ENCODE data around the gene RAD9B.
"Not testable (repeated sequence)": the region's sequence is repeated elsewhere in the genome, so short reads cannot be mapped to it uniquely, and the experiment has no call there.

RAD9B gene

DNA sequence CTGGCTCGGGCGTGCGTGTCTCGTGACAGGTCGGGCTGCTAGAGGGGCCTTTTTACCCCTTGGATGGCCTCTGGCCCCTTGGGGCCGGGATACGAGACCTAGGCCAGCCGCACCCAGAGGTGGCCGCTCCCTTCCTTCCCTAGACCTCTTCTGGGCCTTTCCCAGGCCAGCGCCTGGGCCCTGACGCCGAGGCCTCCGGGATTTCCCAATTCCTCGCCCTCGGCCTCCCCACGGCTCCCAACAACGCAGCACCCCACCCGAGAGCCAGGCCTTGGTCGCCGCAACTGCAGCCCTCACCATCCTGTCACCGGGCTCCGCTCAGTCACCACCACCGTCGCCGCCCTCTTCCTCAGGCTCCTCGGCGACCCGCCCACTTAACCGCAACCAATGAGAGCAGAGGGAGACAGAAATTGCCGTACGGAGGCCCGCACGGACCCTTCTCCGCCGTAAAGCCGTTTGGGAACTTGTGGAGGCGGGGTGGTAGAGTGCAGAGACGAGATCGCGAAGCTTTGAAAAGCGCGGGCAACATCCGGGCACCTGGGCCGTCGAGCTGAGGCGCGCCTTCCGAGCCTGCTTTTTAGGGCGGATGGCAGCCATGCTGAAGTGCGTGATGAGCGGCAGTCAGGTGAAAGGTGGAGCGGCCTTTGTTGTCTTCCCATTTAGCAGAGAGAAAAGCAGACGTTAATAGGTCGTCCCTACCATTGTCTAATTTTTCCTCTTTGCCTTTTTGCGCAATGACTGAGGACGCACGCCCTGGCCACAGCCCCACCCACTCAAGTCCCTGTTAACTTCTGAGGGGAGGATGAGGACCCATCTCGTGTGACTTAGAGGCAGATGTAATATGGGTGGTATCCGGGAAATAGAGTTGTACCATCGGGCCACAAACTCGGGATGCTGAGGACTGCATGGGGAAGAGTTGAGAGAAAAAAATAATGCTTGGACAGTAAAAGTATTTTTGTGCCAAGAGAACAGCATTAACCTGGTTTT is at the start of gene RAD9B, which contains the start of gene VPS29:
TSS of gene RAD9B (plus strand) at position 580 of the 987 bp plus-strand sequence. CDS start at position 587, 7 bp downstream.
TSS of gene VPS29 (minus strand) at position 360 of the 987 bp plus-strand sequence. CDS start at position 300, 60 bp downstream.
- peak; percentile 97 to 99 for DNase-seq (ENCODE audit: low read depth in 2 of 2)

DNA sequence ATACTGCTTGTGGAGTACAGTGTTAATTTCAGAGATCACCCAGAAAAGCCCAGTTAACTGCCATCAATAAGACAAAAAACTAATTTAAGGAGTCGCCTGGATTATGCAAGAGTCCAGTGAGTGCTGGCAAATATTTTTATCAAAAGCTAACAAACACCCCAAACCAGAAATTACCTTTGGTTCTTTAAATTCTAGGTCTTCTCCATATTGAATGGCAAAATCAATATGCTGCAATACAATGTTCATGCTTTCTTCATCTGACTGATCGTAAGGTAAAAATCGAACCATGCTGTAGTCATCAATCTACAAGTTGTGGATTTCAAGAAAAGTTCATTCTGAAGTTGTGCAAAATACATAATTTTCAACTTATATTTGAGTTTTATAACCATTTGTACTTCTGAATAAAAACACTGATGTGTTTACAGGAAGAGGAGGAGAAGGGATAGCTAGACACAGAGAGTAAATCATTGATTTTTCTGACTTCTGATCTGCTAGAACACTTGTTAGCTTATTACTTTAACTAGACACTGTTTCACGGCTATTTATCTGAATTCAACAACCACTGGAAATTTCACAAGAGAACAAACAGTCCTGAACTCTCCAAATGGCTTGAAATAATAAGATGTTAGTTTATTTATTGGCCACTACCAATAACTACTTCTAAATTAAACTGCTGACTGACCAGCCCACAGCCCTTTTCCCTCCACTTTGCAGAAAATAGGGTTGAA is 48.4 kb upstream of the RAD9B start:
- DNase-seq (ENCODE audit: low read depth in 2 of 2), result no peak

DNA sequence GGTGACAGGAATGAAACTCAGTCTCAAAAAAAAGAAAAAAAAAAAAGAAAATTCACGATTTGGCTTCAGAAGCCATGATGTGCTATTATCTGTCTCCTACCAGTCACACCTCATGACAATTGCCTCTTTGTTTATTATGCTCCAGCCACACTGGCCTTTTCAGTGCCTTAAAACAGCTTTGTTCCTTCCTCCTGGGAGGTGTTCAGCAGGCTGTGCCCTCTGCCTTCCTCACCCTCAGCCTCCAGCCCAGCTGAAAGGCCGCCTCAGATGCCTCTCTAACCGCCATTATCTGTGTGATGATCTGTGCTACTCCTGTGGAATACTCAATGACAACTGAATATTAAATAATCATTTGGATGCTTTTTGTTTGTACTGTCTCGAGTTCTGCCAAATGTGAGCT is 43.4 kb upstream of the RAD9B start:
- no peak for DNase-seq (ENCODE audit: low read depth in 2 of 2)

DNA sequence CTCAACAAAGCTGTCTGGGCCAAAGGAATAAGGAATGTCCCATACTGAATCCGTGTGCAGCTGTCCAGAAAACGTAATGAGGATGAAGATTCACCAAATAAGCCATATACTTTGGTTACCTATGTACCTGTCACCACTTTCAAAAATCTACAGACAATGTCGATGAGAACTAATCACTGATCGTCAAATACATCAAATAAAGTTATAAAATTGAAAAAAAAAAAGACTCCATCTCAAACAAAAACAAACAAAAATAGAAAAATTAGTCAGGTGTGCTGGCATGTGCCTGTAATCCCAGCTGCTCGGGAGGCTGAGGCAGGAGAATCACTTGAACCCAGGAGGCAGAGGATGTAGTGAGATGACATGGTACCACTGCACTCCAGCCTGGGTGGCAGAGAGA is 40.9 kb upstream of the RAD9B start:
- not testable (repeated sequence) for DNase-seq (ENCODE audit: low read depth in 2 of 2)

DNA sequence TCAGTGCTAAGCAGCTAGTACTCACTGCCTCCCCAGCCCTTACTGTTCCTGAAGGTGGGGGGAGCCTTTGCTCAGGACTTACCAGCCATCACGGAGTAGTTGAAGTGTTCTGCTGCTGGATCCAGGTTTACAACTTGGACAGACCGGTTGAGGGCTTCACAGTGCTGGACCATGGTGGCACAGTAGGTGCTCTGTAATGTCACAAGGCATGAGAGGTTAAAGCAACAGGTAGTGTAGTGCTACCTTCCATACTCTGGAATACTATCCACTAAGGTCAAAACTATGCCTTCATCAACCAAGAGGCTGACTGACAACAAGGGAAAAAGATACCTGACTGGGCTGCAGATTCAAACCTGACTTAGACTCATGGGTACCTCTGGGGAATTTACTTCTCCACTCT is 37.1 kb upstream of the RAD9B start:
- no peak for DNase-seq (ENCODE audit: low read depth in 2 of 2)

DNA sequence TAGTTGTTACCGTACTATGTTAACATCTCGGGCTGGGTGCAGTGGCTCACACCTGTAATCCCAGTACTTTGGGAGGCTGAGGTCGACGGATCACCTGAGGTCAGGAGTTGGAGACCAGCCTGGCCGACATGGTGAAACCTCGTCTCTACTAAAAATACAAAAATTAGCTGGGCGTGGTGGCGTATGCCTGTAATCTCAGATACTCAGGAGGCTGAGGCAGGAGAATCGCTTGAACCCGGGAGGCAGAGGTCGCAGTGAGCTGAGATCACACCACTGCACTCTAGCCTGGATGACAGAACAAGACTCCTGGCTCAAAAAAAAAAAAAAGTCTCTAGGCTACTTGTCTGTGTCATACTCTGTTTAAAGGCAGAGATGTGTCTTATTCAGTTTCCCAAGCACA is 36.4 kb upstream of the RAD9B start:
- not testable (repeated sequence) for DNase-seq (ENCODE audit: low read depth in 2 of 2)

DNA sequence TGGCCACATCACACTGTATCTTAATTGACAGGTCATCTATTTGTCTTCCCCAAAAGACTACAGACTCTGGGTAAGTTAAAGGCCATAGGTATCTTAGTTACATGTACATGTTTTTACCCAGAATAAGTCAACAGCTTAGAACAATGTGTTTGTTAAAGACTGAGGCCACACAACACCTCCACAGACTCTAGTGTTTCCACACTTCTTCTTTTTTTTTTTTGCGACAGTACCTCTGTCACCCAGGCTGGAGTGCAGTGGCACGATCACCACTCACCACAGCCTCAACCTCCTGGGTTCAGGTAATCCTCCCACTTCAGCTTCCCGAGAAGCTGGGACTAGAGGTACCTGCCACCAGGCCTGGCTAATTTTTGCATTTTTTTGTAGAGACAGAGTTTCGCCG is 35.3 kb upstream of the RAD9B start:
- DNase-seq (ENCODE audit: low read depth in 2 of 2), result no peak

DNA sequence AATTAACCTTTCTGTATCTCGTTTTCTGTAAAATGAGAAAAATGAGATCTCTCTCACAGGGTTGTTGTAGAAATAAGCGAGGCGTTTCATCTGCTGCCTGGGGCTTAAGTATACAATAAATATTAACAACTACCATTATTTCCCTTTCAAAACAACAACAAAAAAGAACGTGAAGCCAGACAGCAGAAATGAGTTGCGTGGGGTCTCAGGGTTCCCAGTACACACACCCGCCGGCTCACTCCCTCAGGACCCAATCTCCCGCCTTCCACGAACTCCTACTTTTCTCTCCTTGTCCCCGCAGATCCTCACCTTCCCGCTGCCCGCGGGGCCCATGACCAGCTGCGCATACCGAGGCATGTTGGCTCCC is 34.3 kb upstream of the RAD9B start:
- no peak for DNase-seq (ENCODE audit: low read depth in 2 of 2)

DNA sequence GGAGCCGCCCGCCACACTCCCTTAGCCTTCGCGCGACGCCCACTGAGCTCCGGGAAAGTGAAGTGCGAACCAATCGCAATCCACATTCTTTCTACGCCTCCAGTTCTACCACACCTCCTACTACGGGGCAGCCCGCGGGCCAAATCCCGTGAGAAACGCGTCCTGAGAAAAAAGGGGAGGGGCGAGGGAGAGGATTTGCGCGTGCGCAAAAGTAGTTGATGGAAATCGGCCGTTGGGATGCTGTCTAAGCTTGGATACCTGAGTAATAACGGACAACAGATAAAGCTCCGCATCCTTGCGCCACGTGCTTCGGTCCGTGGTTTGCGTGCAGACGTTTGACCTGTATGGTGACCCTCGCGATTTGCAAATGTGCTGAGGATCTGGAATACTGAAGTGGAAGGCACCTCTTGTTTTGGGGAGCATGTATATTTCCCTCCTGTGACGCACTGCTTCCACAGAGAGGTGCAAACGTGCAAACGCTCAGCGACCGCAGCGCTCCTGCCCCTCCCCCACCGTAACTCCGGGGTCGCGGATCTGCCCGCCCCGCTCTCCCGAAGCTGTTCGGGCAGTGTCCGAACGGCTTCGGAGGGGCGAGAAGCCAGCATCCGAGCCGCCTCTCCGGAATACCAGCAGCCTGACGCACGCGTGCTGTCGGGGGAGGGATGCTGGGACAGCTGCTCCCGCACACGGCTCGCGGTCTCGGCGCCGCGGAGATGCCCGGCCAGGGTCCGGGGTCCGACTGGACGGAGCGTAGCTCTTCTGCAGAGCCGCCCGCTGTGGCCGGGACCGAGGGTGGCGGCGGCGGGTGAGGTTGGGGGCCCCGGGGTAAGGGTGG is 33.7 kb upstream of the RAD9B start, which contains the start of the genes FAM216A and GPN3:
TSS of gene FAM216A (plus strand) at position 632 of the 835 bp plus-strand sequence. CDS start at position 663, 31 bp downstream.
TSS of gene GPN3 (minus strand) at position 44 of the 835 bp plus-strand sequence. CDS start 54 bp downstream, outside the sequence.
- DNase-seq (ENCODE audit: low read depth in 2 of 2), result peak; percentile 88 to 92

DNA sequence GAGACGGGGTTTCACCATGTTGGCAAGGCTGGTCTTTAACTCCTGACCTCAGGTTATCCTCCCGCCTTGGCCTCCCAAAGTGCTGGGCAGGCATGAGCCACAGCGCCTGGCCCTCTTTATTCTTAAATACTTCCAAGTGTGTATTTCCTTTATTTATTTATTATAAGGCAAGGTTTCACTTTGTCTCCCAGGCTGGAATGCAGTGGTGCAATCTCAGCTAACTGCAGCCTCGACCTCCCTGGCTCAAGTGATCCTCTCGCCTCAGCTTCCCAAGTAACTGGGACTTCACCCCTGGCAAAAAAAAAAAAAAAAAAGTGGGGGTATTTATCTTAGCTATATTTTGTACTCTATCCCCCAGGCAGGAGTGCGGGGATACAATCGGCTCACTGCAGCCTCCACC is 26.7 kb upstream of the RAD9B start:
- no peak for DNase-seq (ENCODE audit: low read depth in 2 of 2)

DNA sequence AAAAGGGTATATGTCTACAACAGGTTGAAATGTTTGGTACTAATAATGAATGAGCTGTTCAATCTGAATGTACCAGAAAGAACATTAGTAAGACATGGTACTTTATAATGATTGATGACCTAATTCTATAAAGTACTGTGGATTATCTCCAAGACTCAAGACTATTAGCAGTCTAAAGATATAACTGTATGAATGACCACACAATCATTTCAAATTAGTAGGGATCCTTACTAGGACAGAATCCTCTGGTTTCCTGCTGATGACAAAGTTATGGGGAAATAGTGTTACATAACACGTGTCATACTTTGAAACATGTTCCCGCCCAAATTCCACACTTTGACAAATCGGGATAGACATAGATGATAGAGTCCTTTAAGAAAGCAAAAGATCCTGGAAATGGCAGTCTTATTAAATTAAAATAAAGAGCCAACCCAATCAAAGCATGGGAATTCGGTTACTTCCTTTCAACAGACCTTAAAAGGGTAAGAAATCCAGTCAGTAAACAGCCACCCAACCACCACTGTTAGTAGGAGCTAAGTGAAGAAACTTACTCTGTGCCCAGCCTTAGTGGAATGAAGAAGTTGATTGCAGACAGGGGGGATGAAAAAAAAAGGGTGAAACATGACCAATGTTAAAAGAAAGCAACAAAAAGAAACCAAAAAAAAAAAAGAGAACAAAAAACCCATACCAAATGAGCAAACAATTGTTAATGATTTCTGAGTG is 3.0 kb upstream of the RAD9B start:
- DNase-seq (ENCODE audit: low read depth in 2 of 2), result no peak

DNA sequence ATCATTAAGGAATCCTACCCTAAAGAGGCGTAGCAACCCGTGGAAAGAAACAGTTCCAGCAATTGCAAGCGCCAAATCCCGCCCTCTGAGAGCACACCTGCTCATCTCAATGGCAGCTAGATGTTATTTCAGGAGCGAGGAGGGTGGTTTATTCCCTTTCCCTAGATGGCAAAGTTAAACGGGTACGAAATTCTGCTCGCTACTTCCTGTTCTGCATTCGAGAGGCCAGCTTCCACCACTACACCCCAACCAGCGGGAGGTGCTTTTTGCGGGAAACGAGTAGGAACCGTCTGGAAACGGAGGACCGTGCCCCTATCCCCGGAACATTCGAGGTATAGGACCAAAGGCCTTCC is 756 bp upstream of the RAD9B start:
- no peak for DNase-seq (ENCODE audit: low read depth in 2 of 2)

DNA sequence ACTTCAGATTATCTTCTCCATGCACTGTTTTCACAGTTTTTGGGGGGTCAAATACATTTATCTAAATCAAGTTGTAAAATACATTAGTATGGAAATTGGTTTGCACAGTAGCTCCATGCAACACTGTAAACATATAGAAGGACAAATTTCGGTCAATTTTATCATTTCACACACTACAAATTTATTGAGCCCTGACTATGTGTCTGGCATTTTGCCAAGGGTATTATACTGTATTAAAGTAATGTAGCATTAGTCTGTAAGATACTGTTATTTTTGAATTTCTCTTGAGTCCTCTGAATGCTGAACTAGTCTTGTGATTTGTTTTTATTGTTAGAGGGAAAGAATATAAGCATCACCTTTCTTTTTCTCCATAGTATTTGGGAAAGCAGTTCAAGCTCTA is 1.3 kb downstream of the RAD9B start:
- DNase-seq (ENCODE audit: low read depth in 2 of 2), result no peak

DNA sequence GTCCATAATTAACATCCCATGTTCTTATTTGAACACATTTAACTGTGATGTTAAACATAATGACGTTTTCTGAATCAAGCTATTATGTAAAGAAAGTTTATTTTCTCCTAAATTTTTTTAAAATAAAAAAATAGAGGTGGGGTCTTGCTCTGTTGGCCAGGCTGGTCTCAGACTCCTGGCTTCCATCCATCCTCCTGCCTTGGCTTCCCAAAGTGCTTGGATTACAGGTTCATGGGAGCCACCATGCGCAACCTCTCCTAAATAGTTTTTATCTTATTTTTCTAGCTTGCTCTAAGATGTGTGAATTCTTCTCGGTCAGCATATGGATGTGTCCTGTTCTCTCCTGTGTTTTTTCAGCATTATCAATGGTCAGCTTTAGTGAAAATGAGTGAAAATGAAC is 3.2 kb downstream of the RAD9B start:
- no peak for DNase-seq (ENCODE audit: low read depth in 2 of 2)

DNA sequence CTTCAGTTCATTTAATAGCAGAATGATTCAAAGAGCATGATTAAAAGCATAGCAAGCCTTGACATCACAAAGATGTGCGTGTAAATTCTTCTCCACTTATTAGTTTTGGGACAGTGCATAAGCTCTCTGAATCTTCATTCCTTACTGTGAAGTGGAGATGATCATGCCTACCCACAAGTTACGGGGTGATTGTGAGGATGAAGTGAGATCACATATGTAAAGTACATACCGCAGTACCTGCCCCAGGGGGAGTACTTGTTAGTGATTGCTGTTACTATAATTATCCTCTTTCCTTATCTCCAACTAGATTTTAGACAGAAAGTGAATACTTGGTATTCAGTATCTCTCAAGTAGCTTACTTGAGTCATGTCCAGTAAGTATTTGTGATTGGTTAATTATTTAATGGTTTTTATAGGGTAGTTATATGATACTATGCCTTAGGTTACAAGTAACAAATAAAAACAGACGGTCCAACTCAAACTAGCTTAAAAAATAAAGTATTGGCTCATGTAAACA is 6.0 kb downstream of the RAD9B start:
- DNase-seq (ENCODE audit: low read depth in 2 of 2), result no peak

DNA sequence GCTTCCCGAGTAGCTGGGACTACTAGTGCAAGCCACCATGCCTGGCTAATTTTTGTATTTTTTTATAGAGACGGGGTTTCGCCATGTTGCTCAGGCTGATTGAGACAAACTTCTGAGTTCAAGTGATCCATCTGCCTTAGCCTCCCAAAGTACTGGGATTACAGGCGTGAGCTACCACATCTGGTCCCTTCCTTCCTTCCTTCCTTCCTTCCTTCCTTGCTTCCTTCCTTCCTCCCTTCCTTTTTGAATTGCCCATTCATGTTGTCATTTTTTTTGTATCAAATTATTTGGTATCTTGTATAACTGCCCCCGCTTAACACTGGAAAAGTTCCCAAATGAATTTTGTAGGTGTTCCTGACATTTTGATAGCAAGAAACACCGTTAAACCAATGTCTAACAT is 11.7 kb downstream of the RAD9B start:
- DNase-seq (ENCODE audit: low read depth in 2 of 2), result no peak

DNA sequence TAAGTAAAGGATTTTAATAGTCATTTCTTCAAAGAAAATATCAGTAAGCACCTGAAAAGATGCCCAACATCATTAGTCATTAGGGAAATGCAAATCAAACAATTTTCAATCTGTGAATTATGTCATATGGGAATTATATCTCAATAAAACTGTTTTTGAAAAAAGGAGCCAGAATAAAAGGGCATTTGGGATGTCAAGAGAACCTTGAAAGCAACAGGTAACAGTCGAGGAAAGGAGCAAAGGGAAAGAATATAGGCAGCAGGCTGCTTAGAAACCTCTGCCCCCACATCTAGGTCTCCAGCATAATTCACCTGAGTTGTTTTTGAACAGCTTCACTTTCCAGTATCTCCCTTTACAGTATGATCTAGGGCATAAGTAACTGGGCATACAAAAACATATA is 12.2 kb downstream of the RAD9B start:
- DNase-seq (ENCODE audit: low read depth in 2 of 2), result no peak

DNA sequence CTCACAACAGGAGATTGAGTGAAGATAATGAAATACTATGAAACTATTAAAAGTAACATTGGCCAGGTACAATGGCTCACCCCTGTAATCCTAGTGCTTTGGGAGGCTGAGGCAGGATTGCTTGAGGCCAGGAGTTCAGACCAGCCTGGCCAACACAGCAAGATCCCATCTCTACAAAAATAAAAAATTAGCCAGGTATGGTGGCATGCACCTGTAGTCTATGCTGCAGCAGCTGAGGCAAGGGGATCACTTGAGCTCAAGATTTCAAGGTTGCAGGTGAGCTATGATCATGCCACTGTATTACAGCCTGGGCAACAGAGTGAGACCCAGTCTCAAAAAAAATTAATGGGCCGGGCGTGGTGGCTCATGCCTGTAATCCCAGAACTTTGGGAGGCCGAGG is 14.9 kb downstream of the RAD9B start:
- DNase-seq (ENCODE audit: low read depth in 2 of 2), result no peak

DNA sequence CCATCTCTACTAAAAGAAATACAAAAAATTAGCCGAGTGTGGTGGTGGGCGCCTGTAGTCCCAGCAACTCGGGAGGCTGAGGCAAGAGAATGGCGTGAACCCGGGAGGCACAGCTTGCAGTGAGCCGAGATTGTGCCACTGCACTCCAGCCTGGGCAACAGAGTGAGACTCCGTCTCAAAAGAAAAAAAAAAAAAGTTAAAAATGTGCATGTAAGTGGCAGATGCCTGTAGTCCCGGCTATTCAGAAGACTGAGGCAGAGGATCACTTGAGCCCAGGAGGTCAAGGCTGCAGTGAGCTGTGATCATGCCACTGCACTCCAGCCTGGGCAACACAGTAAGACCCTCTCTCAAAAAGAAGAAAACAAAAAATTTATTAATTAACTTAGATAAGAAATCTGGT is 15.9 kb downstream of the RAD9B start:
- DNase-seq (ENCODE audit: low read depth in 2 of 2), result not testable (repeated sequence)

DNA sequence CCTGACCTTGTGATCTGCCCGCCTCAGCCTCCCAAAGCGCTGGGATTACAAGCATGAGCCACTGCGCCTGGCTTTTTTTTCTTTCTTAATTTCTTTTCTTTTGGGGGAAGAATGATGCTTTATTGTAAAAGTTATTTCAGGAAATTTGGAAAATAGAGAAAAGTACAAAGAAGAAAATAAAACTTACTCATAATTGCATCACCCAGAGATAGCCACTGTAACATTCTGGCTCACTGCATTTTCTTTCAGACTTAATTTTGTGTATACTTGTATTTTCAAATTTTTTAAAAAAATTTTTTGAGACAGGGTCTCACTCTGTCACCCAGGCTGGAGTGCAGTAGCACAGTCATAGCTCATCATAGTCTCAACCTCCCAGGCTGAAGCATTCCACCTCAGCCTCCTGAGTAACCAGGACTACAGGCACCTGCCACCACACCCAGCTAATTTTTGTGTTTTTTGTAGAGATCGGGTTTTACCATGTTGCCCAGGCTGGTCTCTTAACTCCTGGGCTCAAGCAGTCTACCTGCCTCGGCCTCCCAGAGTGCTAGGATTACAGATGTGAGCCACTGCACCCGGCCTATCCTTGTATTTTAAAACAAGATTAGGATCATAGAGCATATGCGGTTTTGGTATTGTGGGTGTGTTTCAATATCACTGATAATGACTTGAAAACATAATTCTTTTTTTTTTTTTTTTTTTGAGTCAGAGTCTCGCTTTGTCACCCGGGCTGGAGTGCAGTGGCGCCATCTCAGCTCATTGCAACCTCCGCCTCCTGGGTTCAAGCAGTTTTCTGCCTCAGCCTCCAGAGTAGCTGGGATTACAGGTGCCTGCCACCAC is 19.0 kb downstream of the RAD9B start:
- DNase-seq (ENCODE audit: low read depth in 2 of 2), result peak in 1 of 2 donors; percentile 20
